Measurements from ENCODE around the gene KCTD18. TPM values are rescaled to one million over a fixed set of nuclear protein-coding genes. Genes with fewer than 3 reads are reported as not detected.

KCTD18 gene
- polyA plus RNA-seq, 2 donors: 4.9 to 9.1 TPM

- Histone ChIP-seq H3K4me1 (ENCODE audit: control insufficient read depth in 2 of 2, insufficient read depth in 2 of 2, low read length in 1 of 2) (no peaks in the 10 kb centered on the region), H3K36me3 (ENCODE audit: control insufficient read depth in 2 of 2, insufficient read depth in 2 of 2, low read length in 1 of 2) (peaks cover 4% of the 10 kb centered on the region in 2 donors), H3K9me3 (ENCODE audit: control insufficient read depth in 2 of 2, insufficient read depth in 1 of 2, low read depth in 1 of 2, low read length in 1 of 2) (no peaks in the 10 kb centered on the region), H3K27me3 (ENCODE audit: control insufficient read depth in 1 of 2, insufficient read depth in 2 of 2, low read length in 2 of 2) (no peaks in the 10 kb centered on the region), H3K4me3 (ENCODE audit: low read depth in 1 of 2, low read length in 2 of 2) (no peak overlapping the region), H3K27ac (ENCODE audit: low read depth in 2 of 2, low read length in 1 of 2) (no peak overlapping the region)
- 85 to 95% methylated on average over 2 of the region's 2 CpGs for WGBS, 2 donors
These were observed 46.4 kb downstream of the KCTD18 start for GRCh38 chr2:200463452-200463851.

DNA sequence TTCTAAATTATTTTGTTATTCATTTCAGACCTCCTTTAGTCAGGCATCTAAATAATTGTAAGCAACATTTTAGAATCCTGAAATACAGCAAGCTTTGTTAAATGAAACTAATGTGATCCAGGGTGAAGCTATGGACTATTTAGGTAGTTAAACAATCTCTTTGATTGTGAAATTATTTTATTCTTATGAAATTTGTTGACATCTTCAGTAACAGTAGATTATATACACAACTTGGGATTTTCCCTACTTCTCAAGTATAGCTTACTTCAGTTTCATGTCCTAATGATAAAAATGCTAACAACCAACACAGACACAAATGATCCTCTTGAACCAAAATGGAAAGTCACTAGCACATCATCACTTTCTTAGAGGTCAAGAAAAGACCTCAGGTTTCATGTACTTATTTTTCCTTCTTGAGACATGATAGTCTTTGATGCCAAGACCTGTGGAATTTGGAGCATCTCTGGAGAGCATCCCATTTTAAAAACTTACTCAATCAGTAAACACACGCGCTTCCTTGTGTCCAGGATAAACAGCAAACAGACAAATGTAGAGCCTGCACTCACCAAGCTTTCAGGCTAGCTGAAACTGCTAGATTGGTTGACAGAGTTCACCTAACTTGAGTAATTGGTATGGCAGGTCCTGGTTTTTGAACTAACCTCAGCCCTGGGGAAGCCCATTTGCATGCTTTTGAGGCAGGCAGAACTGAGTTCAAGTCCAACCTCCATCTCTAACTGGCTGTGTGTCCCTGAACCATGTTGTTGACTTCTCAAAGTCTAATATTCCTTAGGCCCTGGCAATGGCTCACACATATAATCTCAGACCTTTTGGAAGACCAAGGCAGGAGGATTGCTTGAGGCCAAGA lies 47.8 kb downstream of the KCTD18 start:
- Histone ChIP-seq H3K27me3 (ENCODE audit: control insufficient read depth in 1 of 2, insufficient read depth in 2 of 2, low read length in 2 of 2) (no peaks in the 10 kb centered on the region), H3K9me3 (ENCODE audit: control insufficient read depth in 2 of 2, insufficient read depth in 1 of 2, low read depth in 1 of 2, low read length in 1 of 2) (no peaks in the 10 kb centered on the region), H3K4me1 (ENCODE audit: control insufficient read depth in 2 of 2, insufficient read depth in 2 of 2, low read length in 1 of 2) (no peaks in the 10 kb centered on the region), H3K36me3 (ENCODE audit: control insufficient read depth in 2 of 2, insufficient read depth in 2 of 2, low read length in 1 of 2) (peaks cover 3 to 6% of the 10 kb centered on the region in 2 donors), H3K27ac (ENCODE audit: low read depth in 2 of 2, low read length in 1 of 2) (no peak overlapping the region), H3K4me3 (ENCODE audit: low read depth in 1 of 2, low read length in 2 of 2) (no peak overlapping the region)
- WGBS, 2 donors: 94 to 95% methylated on average over 2 of the region's 2 CpGs

GRCh38 chr2:200459101-200459500 lies 50.8 kb downstream of the KCTD18 start:
- Histone ChIP-seq H3K27ac (ENCODE audit: low read depth in 2 of 2, low read length in 1 of 2) (no peak overlapping the region), H3K4me3 (ENCODE audit: low read depth in 1 of 2, low read length in 2 of 2) (no peak overlapping the region), H3K27me3 (ENCODE audit: control insufficient read depth in 1 of 2, insufficient read depth in 2 of 2, low read length in 2 of 2) (no peaks in the 10 kb centered on the region), H3K9me3 (ENCODE audit: control insufficient read depth in 2 of 2, insufficient read depth in 1 of 2, low read depth in 1 of 2, low read length in 1 of 2) (no peaks in the 10 kb centered on the region), H3K36me3 (ENCODE audit: control insufficient read depth in 2 of 2, insufficient read depth in 2 of 2, low read length in 1 of 2) (peaks cover 3 to 6% of the 10 kb centered on the region in 2 donors), H3K4me1 (ENCODE audit: control insufficient read depth in 2 of 2, insufficient read depth in 2 of 2, low read length in 1 of 2) (no peaks in the 10 kb centered on the region)
- WGBS, 2 donors: 61 to 82% methylated on average over 3 of the region's 3 CpGs

- no peak overlapping the region for H3K4me3 ChIP-seq (ENCODE audit: low read depth in 1 of 2, low read length in 2 of 2)
- WGBS, 2 donors: 90 to 92% methylated on average over 2 of the region's 2 CpGs
- H3K9me3 ChIP-seq (ENCODE audit: control insufficient read depth in 2 of 2, insufficient read depth in 1 of 2, low read depth in 1 of 2, low read length in 1 of 2): no peaks in the 10 kb centered on the region
- H3K27ac ChIP-seq (ENCODE audit: low read depth in 2 of 2, low read length in 1 of 2): no peak overlapping the region
- H3K36me3 ChIP-seq (ENCODE audit: control insufficient read depth in 2 of 2, insufficient read depth in 2 of 2, low read length in 1 of 2): peaks cover 0 to 2% of the 10 kb centered on the region in 2 donors
- no peaks in the 10 kb centered on the region for H3K27me3 ChIP-seq (ENCODE audit: control insufficient read depth in 1 of 2, insufficient read depth in 2 of 2, low read length in 2 of 2)
- H3K4me1 ChIP-seq (ENCODE audit: control insufficient read depth in 2 of 2, insufficient read depth in 2 of 2, low read length in 1 of 2): no peaks in the 10 kb centered on the region
These were observed 53.3 kb downstream of the KCTD18 start for GRCh38 chr2:200456567-200456966.

DNA sequence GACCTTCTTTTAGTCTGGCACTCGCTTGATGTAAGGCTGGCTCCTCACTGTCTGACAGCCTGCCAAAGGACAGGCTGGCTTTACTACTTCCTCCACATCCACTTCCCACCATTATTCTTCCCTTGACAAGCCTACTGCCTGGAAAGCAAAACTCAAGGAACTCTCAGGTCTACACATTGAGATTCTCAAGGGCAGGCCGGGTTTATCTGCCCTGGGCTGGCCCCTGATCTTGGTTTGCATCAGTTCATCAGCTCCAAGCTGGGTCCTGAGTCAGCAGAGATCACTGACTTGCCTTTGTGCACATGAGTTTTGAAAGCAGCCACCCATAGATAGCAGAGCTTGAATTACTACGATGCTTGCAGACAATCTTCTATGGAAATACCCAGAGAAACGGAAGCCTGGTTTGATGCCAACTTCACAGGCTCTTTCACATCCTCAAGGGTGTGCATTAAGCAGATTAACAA lies 53.9 kb downstream of the KCTD18 start:
- 55 to 58% methylated on average over 4 of the region's 4 CpGs for WGBS, 2 donors
- no peaks in the 10 kb centered on the region for H3K4me1 ChIP-seq (ENCODE audit: control insufficient read depth in 2 of 2, insufficient read depth in 2 of 2, low read length in 1 of 2)

GRCh38 chr2:200454927-200455801 lies 54.7 kb downstream of the KCTD18 start:
- no peaks in the 10 kb centered on the region for H3K9me3 ChIP-seq (ENCODE audit: control insufficient read depth in 2 of 2, insufficient read depth in 1 of 2, low read depth in 1 of 2, low read length in 1 of 2)
- WGBS, 2 donors: 84 to 88% methylated on average over 4 of the region's 4 CpGs
- peaks cover 0 to 2% of the 10 kb centered on the region in 2 donors for H3K36me3 ChIP-seq (ENCODE audit: control insufficient read depth in 2 of 2, insufficient read depth in 2 of 2, low read length in 1 of 2)
- H3K4me3 ChIP-seq (ENCODE audit: low read depth in 1 of 2, low read length in 2 of 2): no peak overlapping the region
- no peaks in the 10 kb centered on the region for H3K4me1 ChIP-seq (ENCODE audit: control insufficient read depth in 2 of 2, insufficient read depth in 2 of 2, low read length in 1 of 2)
- no peaks in the 10 kb centered on the region for H3K27me3 ChIP-seq (ENCODE audit: control insufficient read depth in 1 of 2, insufficient read depth in 2 of 2, low read length in 2 of 2)
- no peak overlapping the region for H3K27ac ChIP-seq (ENCODE audit: low read depth in 2 of 2, low read length in 1 of 2)

More for the DNA sequence above, 53.9 kb downstream of the KCTD18 start:
- H3K27ac ChIP-seq (ENCODE audit: low read depth in 2 of 2, low read length in 1 of 2): no peak overlapping the region
- H3K36me3 ChIP-seq (ENCODE audit: control insufficient read depth in 2 of 2, insufficient read depth in 2 of 2, low read length in 1 of 2): peaks cover 0 to 2% of the 10 kb centered on the region in 2 donors
- H3K27me3 ChIP-seq (ENCODE audit: control insufficient read depth in 1 of 2, insufficient read depth in 2 of 2, low read length in 2 of 2): no peaks in the 10 kb centered on the region
- H3K4me3 ChIP-seq (ENCODE audit: low read depth in 1 of 2, low read length in 2 of 2): no peak overlapping the region
- H3K9me3 ChIP-seq (ENCODE audit: control insufficient read depth in 2 of 2, insufficient read depth in 1 of 2, low read depth in 1 of 2, low read length in 1 of 2): no peaks in the 10 kb centered on the region

GRCh38 chr2:200453853-200454534 lies 55.9 kb downstream of the KCTD18 start:
- no peaks in the 10 kb centered on the region for H3K4me1 ChIP-seq (ENCODE audit: control insufficient read depth in 2 of 2, insufficient read depth in 2 of 2, low read length in 1 of 2)
- no peaks in the 10 kb centered on the region for H3K9me3 ChIP-seq (ENCODE audit: control insufficient read depth in 2 of 2, insufficient read depth in 1 of 2, low read depth in 1 of 2, low read length in 1 of 2)
- H3K27ac ChIP-seq (ENCODE audit: low read depth in 2 of 2, low read length in 1 of 2): no peak overlapping the region
- no peaks in the 10 kb centered on the region for H3K27me3 ChIP-seq (ENCODE audit: control insufficient read depth in 1 of 2, insufficient read depth in 2 of 2, low read length in 2 of 2)
- H3K4me3 ChIP-seq (ENCODE audit: low read depth in 1 of 2, low read length in 2 of 2): no peak overlapping the region
- WGBS, 2 donors: 75 to 80% methylated on average over 5 of the region's 5 CpGs
- peaks cover 0 to 2% of the 10 kb centered on the region in 2 donors for H3K36me3 ChIP-seq (ENCODE audit: control insufficient read depth in 2 of 2, insufficient read depth in 2 of 2, low read length in 1 of 2)

- peaks cover 0 to 2% of the 10 kb centered on the region in 2 donors for H3K36me3 ChIP-seq (ENCODE audit: control insufficient read depth in 2 of 2, insufficient read depth in 2 of 2, low read length in 1 of 2)
- no peak overlapping the region for H3K4me3 ChIP-seq (ENCODE audit: low read depth in 1 of 2, low read length in 2 of 2)
- WGBS, 2 donors: 91 to 94% methylated on average over 8 of the region's 8 CpGs
- H3K4me1 ChIP-seq (ENCODE audit: control insufficient read depth in 2 of 2, insufficient read depth in 2 of 2, low read length in 1 of 2): no peaks in the 10 kb centered on the region
- no peaks in the 10 kb centered on the region for H3K27me3 ChIP-seq (ENCODE audit: control insufficient read depth in 1 of 2, insufficient read depth in 2 of 2, low read length in 2 of 2)
- no peaks in the 10 kb centered on the region for H3K9me3 ChIP-seq (ENCODE audit: control insufficient read depth in 2 of 2, insufficient read depth in 1 of 2, low read depth in 1 of 2, low read length in 1 of 2)
- no peak overlapping the region for H3K27ac ChIP-seq (ENCODE audit: low read depth in 2 of 2, low read length in 1 of 2)
These were observed 56.6 kb downstream of the KCTD18 start for GRCh38 chr2:200453142-200453852.

- H3K4me1 ChIP-seq (ENCODE audit: control insufficient read depth in 2 of 2, insufficient read depth in 2 of 2, low read length in 1 of 2): no peaks in the 10 kb centered on the region
- no peaks in the 10 kb centered on the region for H3K9me3 ChIP-seq (ENCODE audit: control insufficient read depth in 2 of 2, insufficient read depth in 1 of 2, low read depth in 1 of 2, low read length in 1 of 2)
- no peak overlapping the region for H3K4me3 ChIP-seq (ENCODE audit: low read depth in 1 of 2, low read length in 2 of 2)
- WGBS, 2 donors: 95 to 97% methylated on average over 2 of the region's 2 CpGs
- no peak overlapping the region for H3K27ac ChIP-seq (ENCODE audit: low read depth in 2 of 2, low read length in 1 of 2)
- H3K27me3 ChIP-seq (ENCODE audit: control insufficient read depth in 1 of 2, insufficient read depth in 2 of 2, low read length in 2 of 2): no peaks in the 10 kb centered on the region
- H3K36me3 ChIP-seq (ENCODE audit: control insufficient read depth in 2 of 2, insufficient read depth in 2 of 2, low read length in 1 of 2): peaks cover 0 to 2% of the 10 kb centered on the region in 2 donors
These were observed 57.5 kb downstream of the KCTD18 start for GRCh38 chr2:200452377-200452776.
